HG02852 (cell line): ENCODE measurements around the gene SYT7.

Source experiments
- ATAC-seq: cut with Tn5 transposase; IDR thresholded peaks from one replicate; pipeline ENCODE4 v1.9.1; 2021; ENCODE audit warnings: mild to moderate bottlenecking, moderate library complexity; ENCODE audit not compliant: unreplicated experiment

SYT7 gene

DNA sequence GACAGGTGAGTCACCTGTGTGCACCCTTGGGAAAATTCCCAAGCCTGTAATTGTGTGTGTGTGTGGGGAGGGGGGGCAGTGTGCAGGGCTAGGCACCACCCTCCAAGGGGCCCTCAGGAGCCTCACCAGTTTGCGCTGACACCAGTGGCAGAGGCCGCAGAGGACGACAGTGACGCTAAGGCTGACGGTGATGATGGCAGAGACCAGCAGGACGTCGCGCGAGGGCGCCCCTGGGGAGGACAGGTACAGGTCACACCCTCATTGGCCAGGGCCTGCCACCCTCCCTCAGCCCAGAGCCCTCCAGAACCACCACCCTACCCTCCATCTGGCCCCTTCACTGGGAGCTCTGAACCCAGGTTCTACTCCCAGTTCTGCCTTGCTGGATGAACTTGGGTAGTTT lies 24.9 kb downstream of the SYT7 start:
- no peak for ATAC-seq

GRCh38 chr11:61555051-61555969 lies 25.6 kb downstream of the SYT7 start:
- no peak for ATAC-seq

DNA sequence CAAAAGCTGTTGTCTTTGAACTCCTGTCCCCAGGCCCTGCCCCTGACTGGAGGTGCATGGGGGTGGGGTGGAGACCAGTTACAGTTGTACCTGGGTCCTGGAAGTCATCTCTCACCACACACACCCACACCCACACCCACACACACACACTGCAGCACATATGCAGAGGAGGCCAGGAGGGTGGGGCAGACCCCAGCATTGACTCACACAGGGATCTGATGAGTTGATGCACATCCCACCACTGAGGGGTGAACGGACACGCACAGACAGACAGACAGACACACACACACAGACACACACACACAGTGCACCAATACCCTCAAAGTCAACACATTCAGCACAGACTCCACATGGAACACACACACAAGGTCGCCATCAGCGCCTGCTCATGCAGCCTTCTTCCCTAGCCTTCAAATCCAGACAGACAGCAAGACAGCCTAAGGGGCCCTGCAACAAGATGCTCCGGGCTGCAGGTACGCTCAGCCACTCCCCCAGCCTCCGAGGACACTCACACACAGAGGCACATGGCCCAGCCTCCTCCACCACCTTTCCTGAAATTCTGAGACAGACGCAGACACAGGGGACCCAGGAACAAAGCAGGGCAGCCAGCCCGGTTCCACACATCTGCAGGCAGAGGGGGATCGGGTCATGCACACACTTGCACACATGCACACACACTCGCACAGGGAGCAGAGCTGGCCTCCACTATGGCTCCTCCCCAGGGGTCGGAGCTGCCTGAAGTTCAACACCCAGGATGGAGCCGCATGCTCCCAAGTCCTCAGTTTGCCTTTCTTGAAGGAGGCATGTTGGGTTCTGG lies 26.5 kb downstream of the SYT7 start:
- ATAC-seq: no peak

DNA sequence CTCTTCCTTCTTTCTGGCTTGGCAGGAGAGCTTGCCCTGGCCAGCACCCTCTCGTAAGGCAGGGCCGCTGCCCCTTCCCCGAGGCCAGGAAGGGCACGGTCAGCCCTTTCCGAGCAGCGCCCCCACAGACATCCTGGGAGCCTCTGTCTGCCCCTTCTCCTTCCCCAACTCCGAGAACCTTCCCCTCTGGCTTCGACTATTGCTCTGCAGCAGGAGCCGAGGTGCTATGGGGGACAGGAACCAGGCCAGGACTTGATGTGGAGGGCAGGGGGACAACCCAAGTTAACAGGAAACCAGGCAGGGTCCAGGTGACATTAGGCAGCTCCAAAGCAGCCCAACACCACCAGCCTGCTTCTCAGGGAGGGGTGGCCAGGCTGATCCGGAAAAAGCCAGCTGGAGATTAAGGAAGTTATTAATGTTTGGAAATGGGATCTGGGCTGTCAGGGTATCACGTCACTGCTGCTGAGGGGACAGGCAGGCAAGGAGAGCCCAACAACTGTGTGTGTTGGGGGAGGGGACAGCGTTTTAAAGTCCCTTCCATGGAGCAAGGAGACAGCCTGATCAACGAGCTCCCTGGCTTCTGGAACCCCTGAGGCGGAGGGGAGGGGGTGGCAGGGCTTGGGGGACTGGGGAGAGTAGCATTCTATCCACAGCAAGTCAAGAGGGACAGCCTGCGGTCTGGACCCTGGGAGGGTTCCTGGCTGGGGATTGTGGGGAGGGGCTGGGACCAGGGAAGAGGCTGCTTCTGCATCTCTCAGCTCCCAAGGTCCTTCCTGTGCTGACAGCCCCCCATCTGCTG lies 27.3 kb downstream of the SYT7 start:
- ATAC-seq: no peak

GRCh38 chr11:61552108-61552635 lies 28.7 kb downstream of the SYT7 start:
- ATAC-seq: no peak

GRCh38 chr11:61551634-61552033 lies 29.2 kb downstream of the SYT7 start:
- no peak for ATAC-seq

DNA sequence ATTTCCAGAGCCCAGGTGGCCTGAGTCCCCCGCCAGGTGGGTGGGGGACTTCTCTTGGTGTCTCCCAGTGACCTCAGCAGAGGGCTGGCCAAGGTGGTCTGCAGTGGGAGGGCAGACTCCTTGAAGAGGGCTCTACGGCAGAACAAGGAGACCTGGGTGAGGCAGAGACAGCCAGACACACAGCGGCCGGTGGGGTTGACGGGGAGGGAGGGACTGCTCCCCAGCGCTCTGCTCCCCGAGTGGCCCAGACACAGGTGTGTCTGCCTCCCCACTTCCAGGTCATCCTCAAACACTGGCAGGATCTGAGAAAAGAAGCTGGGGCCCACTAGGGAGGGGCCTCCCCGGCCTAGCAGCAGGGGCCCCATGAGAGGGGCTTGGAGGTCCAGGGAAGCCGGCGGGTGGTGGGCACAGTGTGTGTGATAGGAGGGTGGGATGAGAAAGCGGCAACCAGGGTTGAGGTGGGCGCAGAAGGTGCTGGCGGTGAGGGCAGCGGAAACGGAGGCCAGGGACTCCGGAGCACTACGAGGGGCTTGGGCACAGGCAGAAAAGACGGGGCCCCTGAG lies 30.1 kb downstream of the SYT7 start:
- ATAC-seq: no peak

DNA sequence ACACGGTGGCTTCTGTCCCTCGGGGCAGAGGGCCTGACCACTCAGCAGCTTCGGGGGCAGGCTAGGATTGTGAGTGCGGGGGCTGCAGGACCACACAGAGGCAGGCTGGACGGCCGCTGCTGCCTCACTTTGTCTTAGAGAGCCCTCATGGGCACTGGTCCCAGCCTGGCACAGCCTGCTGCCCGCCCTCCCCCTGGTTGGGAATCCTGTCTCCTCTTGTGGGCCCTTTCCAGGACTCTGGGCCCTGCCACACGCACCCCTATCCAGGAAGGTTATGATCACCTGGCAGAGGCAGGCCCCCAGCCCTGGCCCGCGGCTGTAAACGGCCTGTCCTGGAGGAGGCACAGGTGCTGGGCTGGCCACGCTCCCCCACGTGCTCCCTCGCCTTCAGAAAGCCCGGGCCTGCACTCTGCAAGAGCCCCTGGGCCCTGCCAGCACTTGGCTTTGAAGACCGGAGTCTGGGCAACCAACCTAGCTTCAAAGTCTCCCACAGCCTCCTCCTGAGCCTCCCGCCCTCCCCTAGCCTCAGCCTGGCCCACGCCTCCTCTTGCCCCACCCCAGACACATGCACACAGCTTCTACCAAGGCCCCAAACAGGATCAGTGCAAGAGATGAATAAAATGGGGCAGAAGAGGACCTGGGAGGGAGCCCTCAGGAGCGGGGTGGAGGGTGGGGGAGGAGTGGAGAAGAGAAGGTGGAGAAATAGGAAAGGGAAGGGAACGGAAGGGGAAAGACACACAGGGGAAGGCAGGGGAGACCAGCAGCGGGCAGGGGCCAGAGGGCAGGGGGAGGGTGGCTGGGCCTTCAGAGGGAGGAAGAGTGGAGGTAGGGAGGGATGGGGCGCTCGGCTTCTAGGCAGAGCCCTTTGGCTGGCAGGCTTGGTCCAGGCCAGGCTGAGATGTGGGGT lies 31.0 kb downstream of the SYT7 start:
- ATAC-seq: no peak

DNA sequence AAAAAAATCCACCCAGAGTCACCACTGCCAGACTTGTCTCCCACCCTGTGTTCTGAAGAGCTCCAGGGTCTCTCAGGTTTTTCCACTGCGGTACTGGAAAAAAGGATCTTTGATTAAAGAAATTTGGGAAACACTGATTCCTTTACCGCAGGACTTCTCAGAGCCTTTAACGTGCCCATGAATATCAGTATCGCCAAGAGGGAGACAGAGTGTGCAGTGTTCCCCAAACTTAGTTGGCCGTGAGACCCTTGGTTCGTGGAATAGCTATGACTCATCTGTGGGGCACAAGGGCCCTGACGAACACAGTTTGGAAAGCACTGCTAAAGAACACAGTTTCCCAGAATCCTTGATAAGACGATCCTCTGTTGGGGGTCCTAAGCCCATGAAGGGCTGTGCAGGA lies 31.7 kb downstream of the SYT7 start:
- ATAC-seq: no peak

GRCh38 chr11:61547246-61547645 lies 33.6 kb downstream of the SYT7 start:
- ATAC-seq: no peak

- no peak for ATAC-seq
Measured at GRCh38 chr11:61546663-61547062, 34.2 kb downstream of the SYT7 start.

- no peak for ATAC-seq
Measured at GRCh38 chr11:61545921-61546320, 35.0 kb downstream of the SYT7 start.

DNA sequence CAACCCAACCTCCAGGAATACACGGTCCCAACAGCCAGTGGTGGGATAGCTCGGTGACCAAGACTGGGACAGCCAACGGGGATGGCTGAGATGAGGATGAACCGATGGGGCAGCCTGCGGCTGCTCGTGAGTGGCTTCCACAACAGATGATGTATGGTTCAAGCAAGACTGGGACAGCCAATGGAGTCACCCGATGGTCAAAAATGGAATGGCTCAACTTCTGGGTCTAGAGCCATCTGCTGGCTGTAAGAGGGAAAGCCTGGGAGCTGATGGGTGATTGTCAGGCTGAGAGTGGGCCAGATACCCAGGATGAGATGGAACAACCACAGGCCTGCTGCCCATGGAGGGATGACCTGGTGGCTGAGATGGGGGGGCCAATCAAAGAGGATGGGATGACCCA lies 35.5 kb downstream of the SYT7 start:
- ATAC-seq: no peak

DNA sequence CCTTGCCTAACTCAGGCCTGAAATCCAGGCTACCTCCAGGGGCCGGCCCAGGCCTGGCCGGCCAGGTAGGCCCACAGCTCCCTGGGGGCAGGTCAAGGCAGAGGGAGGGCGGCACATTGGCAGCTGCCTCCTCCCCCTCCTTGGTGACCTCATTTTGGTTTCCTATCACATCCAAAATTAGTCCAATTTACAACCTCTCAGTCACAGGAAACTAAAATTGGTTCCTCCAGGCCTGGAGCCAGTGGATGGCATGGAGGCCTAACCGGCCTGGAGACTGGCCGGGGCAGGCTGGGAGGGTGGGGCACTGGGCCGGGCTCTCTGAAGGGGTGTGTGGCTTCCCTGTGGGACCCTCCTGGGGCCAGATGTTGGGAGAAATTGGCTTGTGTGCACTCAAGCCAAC lies 36.4 kb downstream of the SYT7 start:
- ATAC-seq: no peak

DNA sequence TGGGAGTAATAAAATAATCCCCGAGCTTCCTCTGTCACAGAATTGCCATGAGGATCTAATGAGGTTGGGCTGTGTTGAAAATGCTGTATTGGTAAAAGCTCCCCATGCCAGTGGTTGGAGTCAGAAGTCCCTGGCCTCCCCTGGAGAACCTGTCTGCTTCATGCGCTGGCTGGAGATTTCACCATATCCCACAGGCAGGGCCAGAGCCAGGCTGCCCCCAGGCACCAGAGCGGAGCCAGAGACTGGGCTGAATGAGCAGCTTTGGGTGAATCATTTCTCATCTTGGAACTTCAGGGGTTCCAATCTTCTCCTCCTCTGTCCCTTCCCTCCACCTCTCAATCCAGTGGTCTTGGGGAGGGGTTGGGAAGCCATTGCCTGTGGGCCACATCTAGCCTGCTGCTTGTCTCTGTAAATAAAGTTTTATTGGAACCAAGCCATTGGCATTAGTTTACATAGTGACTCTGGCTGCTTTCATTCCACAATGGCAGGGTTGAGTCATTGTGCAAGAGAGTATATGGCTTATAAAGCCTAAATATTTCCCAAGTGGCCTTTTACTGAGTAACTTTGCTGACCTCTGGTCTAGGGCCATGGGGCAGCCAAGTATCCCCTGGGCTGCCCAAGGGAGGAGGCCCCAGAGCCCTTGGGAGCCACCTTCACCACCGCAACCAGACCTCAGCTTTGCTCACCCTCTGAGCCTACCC lies 37.1 kb downstream of the SYT7 start:
- no peak for ATAC-seq

DNA sequence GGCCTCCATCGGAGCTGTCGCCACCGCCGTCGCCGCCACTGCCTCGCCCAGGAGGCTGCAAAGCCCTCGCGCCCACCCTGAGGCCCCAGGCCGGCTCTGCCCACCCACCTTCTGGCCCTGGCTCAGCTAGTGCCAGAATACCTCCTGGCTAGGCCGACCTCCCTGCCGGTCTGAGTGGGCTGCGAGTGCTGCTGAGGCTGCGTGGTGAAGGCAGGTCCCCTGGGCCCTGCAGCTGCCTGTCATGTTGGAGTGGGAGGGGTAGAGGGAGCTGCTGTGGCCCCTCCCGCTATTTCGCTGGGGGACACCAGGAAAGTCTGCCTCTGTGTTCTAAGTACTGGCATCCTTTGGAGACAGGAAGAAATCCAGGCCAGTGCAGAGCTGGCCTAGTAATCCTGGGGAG lies 38.2 kb downstream of the SYT7 start:
- ATAC-seq: no peak

- no peak for ATAC-seq
Measured at GRCh38 chr11:61542024-61542461, 38.8 kb downstream of the SYT7 start.

- no peak for ATAC-seq
Measured at GRCh38 chr11:61541598-61541997, 39.3 kb downstream of the SYT7 start.

- no peak for ATAC-seq
Measured at GRCh38 chr11:61540528-61540927, 40.3 kb downstream of the SYT7 start.
